ENCODE data around the gene BCL3.

Gene BCL3

DNA sequence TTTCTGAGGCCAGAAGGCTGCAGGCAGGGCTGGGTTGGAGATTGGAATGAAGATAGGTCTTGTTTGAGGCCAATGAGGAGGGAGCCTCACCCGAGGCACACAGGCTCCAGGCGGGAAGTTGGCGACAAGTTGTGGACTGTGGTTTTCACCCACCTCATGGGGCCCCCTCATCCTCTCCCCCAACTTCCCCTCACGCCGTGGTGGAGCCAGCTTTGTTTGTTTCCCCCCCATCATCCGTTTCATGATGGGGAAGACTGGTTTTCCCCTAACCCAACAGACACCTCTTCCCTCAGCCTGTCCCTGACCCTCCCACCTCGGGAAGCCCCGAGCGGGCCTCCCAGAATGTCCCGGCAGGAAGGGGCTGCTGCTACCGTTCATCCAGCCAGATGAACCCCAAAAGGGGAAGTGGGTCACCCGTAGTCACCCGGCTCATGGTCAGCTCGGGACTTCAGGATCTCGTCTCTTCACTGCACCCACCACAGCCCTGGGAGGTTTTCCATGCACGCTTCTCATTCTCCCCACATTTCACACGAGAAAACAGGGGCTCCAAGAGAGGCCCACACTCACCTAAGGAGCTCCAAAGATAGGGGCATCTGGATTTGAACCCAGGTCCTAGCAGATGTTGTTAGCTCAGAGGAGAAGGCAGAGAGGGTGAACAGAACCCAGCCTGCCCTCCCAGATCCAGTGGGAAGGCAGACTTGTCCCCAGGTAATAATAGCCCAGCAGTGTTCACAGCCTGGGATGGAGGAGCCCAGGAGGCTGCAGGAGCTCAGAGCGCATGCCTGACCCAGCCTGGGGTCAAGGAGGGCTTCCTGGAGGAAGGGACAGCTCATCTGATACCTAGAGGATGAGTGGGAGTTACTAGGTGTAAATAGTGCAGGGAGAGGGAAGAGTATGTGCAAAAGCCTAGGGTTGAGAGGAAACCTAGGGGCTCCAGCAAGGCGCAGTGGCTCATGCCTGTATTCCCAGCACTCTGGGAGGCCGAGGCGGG lies 26.1 kb upstream of the BCL3 start:
- no peak for DNase-seq

DNA sequence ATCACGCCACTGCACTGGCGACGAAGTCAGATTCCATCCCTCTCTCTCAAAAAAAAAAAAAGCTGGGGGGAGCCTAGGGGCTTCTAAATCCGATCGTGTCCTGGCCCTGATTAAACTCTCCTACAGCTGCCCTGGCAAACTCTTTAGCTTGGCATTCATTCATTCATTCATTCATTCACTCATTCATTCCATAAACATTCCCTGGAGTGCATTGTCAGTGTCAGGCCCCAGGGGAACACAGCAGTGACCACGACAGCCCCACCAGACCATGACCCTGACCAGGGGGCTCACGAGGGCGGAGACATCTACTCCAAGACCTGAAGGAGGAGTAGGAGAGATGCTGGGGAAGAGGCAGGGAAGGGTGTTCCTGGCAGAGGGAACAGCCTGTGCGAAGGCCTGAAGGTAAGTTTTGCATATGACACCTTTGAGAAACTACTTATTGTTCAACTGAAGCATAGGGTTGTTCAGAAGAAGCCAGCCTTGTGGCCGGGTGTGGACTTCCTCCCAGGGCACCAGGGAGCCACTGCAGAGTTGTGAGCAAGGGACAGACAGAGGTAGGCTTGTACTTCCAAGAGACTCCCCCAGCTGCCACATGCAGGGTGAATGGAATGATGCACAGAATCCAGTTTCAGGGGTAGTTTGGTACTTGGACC lies 25.1 kb upstream of the BCL3 start:
- DNase-seq, result no peak

DNA sequence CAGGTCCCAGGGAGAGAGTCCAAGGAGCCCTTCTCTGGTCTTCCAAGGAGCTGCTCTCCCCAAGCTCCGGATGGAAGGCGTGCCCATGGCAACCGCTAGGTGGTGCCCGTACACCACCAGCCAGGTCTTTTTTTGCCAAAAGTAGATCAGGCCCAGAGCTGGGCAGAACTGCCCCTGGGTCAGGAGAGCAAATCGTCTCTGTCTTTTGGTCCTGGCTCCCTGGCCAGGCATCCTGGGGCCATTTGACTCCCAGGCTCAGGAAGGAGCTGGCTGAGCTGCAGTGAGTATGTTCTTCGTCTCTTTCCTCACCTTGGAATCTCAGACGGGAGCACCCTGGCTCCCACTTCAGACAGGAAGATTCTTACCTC lies 24.6 kb upstream of the BCL3 start:
- peak; percentile 3 to 32 for DNase-seq

GRCh38 chr19:44725251-44725650 lies 23.3 kb upstream of the BCL3 start:
- no peak for DNase-seq

GRCh38 chr19:44725684-44726083 lies 22.8 kb upstream of the BCL3 start:
- DNase-seq, result no peak

DNA sequence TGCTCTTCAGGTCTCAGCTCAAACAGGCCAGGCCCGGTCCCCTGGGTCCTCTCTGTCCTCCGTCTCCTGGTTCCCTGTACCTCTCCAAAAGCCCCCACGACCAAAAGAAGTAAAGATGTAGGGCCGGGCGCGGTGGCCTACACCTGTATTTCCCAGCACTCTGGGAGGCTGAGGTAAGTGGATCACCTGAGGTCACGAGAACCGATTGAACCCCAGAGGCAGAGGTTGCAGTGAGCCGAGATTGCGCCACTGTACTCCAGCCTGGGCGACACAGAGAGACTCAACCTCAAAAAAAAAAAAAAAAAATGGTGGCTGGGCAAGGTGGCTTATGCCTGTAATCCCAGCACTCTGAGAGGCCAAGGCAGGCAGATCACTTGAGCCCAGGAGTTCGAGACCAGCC lies 22.0 kb upstream of the BCL3 start:
- no peak for DNase-seq

DNA sequence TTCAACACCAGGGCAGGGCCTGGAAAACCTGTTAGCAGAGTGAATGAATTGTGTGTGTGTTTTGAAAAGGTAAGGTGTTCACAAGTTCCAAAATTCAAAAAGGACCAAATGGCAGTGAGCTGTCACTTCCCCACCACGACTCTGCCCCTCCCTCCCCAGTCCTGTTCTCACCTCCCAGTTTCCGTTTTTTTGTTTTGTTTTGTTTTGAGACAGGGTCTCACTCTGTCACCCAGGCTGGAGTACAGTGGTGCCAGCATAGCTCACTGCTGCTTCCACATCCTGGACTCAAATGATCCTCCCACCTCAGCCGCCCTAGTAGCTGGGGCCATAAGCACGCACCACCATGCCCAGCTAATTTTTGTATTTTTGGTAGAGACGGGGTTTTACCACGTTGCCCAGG lies 20.3 kb upstream of the BCL3 start:
- no peak for DNase-seq

- no peak for DNase-seq
Measured at GRCh38 chr19:44729516-44730033, 18.9 kb upstream of the BCL3 start.

DNA sequence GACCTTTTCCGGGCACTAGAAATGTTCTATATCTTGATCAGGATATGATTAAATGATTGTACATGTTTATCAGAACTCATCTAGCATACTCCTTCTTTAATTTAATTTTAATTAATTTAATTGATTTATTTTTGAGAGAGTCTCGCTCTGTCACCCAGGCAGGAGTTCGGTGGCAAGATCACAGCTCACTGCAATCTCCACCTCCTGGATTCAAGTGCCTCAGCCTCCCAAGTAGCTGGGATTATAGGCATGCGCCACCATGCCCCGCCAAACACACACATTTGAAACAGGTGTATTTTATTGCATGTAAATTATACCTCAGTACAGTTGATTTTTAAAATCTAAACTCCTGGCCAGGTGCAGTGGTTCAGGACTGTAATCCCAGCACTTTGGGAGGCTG lies 17.4 kb upstream of the BCL3 start:
- no peak for DNase-seq

DNA sequence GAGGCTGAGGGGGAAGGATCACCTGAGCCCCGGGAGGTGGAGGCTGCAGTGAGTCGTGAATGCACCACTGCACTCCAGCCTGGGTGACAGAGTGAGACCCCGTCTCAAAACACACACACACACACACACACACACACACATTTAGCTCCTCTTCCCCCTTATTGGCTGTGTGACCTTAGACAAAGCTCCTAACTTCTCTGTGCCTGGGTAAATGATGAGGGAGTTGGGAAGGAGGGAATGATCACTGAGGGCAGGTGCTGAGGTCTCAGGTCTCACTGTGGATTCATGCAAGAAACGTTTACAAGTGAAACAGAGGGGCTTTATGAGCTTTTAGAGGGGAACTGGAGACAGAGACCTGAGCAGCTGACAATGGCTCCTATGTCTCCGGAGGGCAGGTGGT lies 16.9 kb upstream of the BCL3 start:
- DNase-seq, result no peak

GRCh38 chr19:44732235-44733014 lies 16.1 kb upstream of the BCL3 start:
- no peak for DNase-seq

GRCh38 chr19:44734357-44734756 lies 14.2 kb upstream of the BCL3 start:
- no peak for DNase-seq

GRCh38 chr19:44735011-44735410 lies 13.5 kb upstream of the BCL3 start:
- DNase-seq, result no peak

DNA sequence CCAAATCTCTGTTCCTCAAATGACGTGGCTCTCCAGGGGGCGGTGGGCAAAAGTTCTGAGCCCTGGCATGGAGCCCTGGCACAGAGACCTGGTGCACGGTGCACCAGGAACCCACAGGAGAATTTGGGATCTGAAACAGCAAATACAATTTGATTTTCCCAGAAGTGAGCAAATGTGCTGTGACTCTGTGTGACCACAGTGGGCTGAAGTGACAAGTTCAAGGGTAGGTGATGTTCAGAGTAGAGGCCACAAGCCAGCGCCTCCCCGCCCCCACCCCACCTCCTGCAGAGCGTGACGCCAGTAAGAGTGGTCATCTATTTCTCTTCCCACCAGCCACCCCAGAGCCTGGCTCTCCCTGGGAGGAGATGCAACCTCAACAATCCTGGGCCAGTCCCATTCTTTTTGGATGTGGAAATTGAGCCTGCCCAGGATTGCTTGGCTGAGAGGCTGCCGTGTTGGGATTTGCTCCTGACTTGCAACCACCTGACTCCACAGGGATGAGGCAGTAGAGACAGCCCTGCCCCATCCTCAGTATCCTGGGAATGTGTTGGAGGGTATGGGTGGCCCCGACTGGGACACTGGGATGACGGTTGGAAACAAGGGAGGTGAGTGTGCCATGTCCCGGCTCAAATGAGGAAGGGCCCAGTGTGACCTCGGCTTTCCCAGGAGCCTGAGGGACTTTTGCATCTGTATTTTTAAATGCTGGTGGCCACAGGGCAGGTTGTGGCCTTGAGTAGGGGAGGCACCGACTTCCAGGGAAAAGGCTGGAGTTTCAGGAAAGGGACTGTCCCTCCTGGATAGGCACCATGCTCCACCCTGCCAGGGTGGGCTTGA lies 11.1 kb upstream of the BCL3 start:
- no peak for DNase-seq

- DNase-seq, result no peak
Measured at GRCh38 chr19:44738136-44738535, 10.4 kb upstream of the BCL3 start.

DNA sequence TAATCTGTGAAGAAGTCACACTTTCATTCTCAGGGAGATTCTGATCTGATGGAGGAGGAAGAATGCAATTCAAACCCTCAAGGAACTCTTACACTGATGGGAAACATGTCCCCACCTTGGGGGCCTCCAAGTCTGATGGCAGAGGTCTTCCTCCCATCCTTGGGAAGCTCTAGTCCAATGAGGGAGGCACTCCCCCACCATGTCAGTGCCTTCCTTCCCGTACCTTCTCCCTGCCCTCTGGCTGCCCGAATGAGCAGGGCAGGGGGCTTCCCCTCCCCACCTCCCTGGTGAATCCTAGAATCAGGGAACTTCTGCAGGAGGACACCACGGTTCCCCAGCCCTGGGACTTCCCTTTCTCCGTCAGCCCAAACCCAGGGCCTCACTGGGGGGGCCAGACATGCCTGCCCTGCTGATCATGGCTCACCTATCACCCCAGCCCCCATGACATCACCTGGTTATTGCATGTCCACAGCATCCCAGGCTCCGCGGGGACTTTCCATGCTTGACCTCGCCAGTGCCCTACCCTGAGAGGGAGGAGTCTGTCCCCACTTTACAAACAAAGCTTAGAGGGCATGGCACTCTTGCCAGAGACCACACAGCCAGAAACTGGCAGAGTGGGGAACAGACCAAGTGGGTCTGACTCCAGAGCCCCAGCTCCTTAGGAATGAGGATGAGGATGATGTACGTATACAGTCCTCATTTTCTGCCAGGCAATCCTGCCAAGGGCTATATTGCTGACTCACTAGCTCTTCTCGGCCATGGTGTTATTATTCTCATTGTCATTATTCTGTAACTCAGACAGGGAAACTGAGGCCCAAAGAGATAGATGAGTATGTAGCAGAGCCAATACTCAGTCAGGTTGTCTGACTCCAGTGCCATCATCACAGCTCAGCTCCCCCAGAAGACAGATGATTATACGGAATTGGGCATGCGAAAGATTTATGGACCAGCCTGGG lies 9.6 kb upstream of the BCL3 start:
- DNase-seq, result no peak

- DNase-seq, result no peak
Measured at GRCh38 chr19:44740351-44740824, 8.1 kb upstream of the BCL3 start.

GRCh38 chr19:44741258-44741731 lies 7.2 kb upstream of the BCL3 start:
- DNase-seq, result no peak

DNA sequence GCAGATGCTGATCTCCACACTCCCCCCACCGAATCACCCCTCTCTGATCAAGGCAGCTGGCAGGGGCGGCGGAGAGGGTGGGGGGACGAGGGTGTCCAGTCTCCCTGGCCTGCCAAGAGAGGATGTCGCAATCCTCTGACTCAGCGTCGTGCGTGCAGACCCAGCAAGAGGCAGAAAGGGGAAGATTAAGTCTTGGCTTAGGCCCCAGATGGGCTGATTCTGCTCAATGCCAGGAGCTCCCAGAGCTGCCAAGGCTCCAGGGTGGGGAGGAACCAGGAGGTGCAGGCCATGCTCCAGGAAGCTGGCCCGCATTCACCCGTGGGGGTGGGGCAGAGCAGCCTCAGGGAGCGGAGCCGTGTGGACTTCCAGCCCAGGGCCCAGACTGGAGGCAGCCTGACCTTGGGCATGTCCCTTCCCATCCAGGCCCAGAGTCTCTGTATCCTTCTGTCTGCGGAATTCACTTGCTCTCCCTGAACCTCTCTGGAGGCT lies 6.6 kb upstream of the BCL3 start:
- no peak for DNase-seq

DNA sequence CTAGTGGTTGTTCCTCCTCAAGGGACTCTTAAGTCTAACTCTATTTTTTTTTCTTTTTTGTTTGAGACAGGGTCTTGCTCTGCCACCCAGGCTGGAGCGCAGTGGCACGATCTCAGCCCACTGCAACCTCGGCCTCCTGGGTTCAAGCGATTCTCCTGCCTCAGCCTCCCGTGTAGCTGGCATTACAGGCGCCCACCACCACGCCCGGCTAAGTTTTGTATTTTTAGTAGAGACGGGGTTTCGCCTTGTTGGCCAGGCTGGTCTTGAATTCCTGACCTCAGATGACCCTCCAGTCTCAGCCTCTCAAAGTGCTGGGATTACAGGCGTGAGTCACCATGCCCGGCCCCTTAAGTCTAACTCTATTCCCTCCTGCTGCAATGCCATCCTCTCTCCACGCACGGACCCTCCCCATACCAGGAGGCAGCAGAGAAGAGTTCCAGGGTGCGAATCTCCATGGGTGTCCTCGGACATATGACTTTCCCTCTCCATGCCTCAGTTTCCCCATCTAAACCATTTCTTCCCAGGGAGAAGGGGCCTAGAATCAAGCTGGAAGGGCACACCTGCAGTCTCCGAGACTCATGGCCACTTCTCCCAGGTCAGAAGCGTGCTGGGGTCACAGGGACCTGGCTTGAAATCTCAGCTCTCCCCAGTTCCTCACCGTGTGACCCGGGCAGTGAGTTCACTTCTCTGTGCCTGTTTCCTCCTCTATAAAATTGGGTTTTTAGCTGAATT lies 6.0 kb upstream of the BCL3 start:
- DNase-seq, result no peak
